Measurements from ENCODE around the gene ECI2.
"Not testable (repeated sequence)": the region's sequence is repeated elsewhere in the genome, so short reads cannot be mapped to it uniquely, and the experiment has no call there.

ECI2 gene

DNA sequence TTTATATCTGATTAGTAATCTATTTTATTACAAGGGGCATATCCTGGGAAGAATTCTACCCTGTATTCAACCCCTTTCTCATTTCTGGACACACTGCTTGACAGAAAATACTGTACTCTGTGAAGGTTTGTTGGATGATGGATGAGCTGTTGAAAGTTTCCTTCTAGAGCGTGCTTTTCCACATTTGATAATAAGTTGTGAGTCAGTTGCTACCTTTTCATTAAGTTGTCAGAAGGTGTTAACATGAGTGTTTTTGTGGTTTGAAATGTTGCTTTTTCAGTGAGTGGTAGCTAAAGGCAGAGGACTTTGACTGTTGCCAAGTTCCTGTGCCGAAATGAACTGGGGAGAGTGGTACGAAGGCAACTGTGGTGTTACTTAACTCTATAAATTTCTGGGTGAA lies 3.9 kb upstream of the ECI2 start:
- no peak for DNase-seq (ENCODE audit: low spot score)

DNA sequence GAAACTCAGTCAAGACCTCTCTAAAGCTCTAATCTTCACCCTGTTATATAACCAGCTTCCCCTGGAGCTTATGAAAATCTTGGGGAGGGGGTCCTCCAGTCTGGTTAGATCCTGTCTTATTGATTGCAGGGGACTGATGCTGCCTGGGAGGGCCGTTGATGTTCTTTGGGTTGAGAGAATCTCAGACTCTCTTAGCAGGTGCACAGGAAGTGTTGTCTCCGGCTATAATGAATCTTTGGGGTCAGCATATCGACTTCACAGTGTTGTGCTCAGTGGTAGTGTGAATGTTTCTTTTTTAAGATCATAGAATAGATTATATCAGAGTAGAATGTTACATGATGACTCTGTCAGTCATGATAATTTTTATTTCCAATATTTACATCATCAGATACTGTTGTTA lies 2.8 kb upstream of the ECI2 start:
- DNase-seq (ENCODE audit: low spot score): no peak

DNA sequence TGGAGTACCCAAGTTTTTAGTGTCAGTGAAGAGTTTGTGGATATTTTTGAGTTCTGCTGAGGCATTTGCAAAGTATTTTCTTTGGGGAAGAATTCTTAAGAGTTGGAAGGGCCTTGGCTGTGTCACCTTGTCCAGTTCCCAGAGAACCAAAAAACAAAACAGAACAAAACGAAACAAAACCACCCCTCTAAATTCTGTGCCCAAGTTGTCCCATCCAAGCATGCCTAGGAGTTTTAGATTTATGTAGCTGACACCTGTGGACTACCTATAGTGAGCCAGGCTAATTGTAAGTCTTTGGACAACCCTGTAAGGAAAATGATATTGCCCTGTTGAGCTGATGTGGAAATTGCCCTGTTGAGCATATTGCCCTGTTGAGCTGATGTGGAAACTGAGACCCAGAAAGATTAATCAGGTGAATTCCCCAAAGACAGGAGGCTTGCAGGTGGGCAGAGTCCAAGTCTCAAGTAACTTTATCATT lies 1.0 kb upstream of the ECI2 start:
- no peak for DNase-seq (ENCODE audit: low spot score)

DNA sequence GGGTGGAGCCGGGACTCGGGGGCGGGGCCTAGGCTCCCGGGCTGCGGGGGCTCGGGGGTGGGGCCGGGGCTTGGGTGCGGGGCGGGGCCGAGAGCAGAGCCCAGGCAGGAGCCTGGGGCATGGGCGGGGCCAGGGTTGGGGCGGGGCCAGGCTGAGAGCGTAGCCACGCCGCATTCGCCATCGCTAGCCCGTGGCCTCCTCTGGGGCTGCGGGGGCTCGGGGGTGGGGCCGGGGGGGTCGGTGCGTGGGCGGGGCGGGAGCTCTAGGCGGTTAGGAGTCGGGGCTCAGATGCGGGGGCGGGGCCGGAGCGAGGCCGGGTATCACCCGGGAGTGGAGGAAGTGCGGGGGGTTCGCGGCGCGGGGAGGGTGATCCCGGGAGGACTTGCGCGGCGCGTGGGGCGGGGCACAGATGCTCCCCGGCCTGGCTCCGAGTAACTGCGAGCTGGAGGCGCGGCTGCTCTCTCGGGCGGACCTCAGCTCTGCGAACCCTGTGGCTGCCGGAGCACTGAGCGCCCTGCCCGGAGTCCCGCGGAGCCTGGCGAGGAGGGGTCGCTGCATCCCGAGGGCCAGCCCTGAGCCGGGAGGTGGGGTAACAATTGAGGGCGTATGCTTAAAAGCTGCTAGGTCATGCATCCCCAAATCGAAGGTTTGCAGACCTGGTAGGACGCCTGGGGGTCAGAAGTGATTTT lies 434 bp upstream of the ECI2 start:
- peak; percentile 94 for DNase-seq (ENCODE audit: low spot score)

GRCh38 chr6:4133941-4134838 lies 1.2 kb downstream of the ECI2 start:
- DNase-seq (ENCODE audit: low spot score): no peak

DNA sequence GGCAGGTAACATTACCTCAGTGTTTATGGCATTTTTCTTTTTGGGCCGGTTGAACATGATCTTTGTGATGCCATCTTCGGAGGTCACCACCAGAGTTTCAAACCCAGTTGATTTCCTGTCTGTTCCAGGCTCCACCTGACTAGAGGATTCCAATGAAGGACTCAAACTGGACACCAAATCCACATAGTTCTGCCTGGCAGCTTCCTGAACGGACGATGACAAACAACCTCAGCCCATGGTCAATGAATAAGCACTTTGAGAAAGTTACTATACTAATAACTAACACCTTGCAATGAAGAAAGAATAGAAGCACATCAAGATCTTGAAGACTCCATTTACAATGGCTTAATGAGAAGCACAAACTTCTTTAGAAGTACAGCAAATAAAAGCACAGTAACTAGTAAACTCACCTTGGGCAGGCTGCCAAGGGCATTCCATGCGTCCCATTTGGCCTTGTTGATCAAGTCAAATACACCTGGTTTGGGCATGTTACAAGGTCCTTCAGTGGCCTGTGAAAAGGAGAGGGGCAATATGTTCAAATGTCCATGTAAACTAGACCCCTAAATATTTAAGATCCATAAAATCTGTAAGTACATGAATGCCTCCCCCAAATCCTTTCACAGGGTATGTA lies 4.9 kb downstream of the ECI2 start:
- peak; percentile 52 for DNase-seq (ENCODE audit: low spot score)

GRCh38 chr6:4129446-4129845 lies 5.9 kb downstream of the ECI2 start:
- peak; percentile 42 for DNase-seq (ENCODE audit: low spot score)

DNA sequence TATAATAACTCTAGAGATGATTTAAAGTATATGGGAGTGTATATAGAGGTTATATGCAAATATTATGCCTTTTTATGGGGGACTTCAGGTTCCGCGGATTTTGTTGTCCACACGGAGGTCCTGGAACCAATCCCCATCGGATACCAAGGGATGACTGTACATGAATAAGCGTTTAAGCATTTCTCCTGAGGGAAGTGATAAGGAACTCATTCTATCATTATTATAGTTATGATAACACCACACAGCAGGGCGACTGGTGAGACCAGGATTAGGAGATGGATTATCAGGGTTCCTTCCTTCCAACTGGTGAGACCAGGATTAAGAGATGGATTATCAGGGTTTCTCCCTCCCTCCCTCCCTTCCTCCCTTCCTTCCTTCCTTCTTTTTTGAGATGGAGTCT lies 6.6 kb downstream of the ECI2 start:
- no peak for DNase-seq (ENCODE audit: low spot score)

GRCh38 chr6:4128072-4128471 lies 7.3 kb downstream of the ECI2 start:
- no peak for DNase-seq (ENCODE audit: low spot score)

- DNase-seq (ENCODE audit: low spot score): peak; percentile 93
These were observed 9.2 kb downstream of the ECI2 start for GRCh38 chr6:4125933-4126864.

DNA sequence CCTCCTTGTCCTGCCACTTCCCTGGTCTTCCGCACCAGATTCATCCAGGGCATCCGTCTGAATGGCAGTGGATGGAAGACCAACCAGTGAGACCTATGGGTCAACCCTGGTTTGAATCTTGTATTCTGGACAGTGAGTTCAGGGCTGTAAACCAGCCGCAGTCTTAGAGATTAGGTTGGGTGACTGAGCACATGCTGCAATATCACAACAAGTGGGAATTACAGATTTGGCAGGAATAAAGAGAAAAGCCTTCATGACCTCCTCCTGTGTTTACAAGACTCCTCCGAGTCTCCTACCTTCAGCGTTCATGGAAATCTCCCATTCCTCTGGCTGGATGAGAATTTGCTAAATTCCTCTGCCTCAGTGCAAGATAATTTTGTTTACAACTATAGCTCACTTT lies 9.9 kb downstream of the ECI2 start:
- no peak for DNase-seq (ENCODE audit: low spot score)

DNA sequence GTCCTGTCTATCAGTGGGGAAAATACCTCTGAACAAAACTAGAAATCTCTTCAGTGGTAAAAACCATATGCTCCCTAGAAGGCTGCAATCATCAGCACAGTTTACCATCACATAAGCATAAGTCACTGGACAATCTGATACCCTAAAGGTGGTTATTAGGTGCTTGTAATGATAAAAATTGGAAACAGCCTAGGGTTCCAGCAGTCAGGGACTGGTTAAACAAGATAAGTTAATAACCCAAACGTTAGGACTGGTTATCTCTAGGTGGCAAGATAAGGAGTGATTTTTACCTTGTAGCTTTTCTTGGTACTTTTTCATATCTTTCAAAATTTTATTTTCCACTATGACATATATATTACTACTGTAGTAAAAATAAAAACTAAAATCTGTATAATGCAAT lies 11.0 kb downstream of the ECI2 start:
- DNase-seq (ENCODE audit: low spot score): no peak

GRCh38 chr6:4115741-4116140 lies 19.6 kb downstream of the ECI2 start:
- no peak for DNase-seq (ENCODE audit: low spot score)

DNA sequence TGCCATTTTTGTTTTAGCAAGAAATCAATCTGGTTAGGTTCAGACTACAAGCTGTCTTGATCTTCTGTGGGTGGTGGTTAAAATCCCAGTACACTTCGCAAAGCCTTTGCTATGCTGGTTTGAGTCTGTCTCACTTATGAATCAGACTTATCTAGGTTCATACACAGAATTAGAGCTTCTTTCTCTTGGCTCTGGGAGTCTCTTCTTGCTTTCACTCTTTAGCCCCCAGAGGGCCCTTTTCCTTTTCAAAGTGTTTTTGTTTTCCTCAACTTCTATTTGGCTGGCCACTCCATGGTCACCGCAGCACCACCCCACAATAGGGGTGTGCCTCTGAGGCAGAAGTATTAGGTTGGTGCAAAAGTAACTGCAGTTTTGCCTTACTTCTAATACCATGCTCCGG lies 21.3 kb downstream of the ECI2 start:
- DNase-seq (ENCODE audit: low spot score): no peak

DNA sequence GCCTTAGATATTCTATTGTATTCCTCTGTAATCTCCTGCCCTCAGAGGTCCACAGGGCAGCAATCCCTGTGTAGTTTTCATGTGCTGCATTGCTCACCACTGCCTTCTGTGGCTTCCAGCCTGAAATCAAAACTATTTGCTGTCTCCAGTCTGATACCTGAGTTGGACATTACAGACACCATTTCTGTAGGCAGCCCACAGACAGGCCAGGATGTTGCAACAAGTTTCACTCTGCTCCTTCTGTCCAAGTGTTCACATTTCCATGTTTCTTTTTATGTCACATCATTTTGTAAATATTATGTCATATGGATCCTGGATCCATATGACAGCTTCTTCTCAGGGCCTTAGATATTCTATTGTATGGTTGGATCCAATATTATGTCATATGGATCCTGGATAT lies 21.7 kb downstream of the ECI2 start:
- no peak for DNase-seq (ENCODE audit: low spot score)

- no peak for DNase-seq (ENCODE audit: low spot score)
These were observed 23.0 kb downstream of the ECI2 start for GRCh38 chr6:4112366-4112765.

DNA sequence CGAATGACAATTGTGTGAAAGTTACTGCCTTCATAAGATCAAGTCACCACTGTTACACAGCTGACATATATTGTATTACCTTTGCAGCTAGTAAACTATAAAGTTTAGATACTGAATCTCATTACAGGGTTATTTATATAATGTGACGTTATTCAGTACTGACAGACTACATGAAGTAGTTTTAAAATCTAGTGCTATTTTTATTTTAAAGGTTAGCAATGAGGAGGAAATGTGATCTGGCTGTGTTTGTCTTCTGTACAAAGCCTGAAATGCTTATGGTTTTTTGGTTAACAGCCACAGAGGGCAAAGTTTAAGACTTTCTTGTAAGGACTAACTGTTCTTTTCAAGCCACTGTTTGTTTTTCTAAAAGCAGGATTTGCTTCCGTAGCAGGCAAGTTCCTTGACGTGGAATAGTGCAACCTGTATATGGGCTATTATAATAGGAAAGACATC lies 26.0 kb downstream of the ECI2 start:
- not testable (repeated sequence) for DNase-seq (ENCODE audit: low spot score)

GRCh38 chr6:4108561-4109093 lies 26.7 kb downstream of the ECI2 start:
- DNase-seq (ENCODE audit: low spot score): no peak

DNA sequence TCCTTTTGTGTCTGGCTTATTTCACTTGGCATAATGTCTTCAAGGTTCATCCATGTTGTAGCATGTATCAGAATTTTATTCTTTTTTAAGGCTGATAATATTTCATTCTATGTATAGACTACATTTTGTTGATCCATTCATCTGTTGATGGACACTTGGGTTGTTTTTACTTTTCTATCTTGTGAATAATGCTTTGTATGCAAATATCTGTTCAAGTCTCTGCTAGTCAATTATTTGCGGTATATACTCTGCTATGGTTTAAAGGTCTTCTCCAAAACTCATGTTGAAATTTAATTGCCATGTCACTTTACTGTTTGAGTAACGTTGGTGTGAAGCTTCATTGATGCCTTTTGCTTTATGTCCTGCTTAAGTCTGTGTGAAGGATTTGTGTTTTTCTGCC lies 27.5 kb downstream of the ECI2 start:
- DNase-seq (ENCODE audit: low spot score): no peak

- no peak for DNase-seq (ENCODE audit: low spot score)
These were observed 29.3 kb downstream of the ECI2 start for GRCh38 chr6:4105980-4106536.

DNA sequence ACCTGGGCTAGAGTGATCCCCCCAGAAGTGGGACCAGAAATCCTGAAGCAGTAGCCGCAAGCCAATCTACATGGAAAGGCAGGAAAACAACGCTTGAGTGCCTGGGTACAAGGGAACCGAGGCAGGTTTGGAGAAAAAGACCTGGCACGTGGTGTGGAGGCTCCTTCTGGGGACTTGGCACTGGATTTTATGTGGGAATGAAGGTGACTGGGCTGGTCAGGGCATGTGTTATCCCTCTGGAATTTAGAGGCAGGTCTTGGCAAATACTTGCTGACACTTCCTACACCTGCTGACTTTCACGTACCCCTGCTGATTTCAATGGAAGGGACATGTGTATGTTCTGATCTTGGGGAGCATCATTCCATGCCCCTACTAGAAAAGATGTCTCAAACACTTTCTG lies 31.4 kb downstream of the ECI2 start:
- peak; percentile 82 for DNase-seq (ENCODE audit: low spot score)
